CD4-positive, alpha-beta T cell treated with Interleukin-6 for 4 hours (primary cell): ENCODE results near the gene PLEKHA4.

ENCODE experiments used
- DNase-seq: peaks from one replicate; pipeline ENCODE4 v3.0.0-alpha.2; 2020; ENCODE audit warnings: mixed read lengths

PLEKHA4 gene

GRCh38 chr19:48819366-48819816, 49.0 kb downstream of the PLEKHA4 start:
- DNase-seq: no peak

GRCh38 chr19:48818234-48818820, 50.1 kb downstream of the PLEKHA4 start:
- no peak for DNase-seq

- no peak for DNase-seq
Measured at GRCh38 chr19:48817585-48818124, 50.8 kb downstream of the PLEKHA4 start.

GRCh38 chr19:48815870-48816501, 52.4 kb downstream of the PLEKHA4 start:
- no peak for DNase-seq

- no peak for DNase-seq
Measured at GRCh38 chr19:48814895-48815294, 53.5 kb downstream of the PLEKHA4 start.

- DNase-seq: no peak
Measured at GRCh38 chr19:48813123-48813913, 55.1 kb downstream of the PLEKHA4 start.

- DNase-seq: peak; percentile 76
Measured at GRCh38 chr19:48812094-48812929, 56.1 kb downstream of the PLEKHA4 start.

GRCh38 chr19:48810151-48810550, 58.3 kb downstream of the PLEKHA4 start:
- DNase-seq: no peak

GRCh38 chr19:48807590-48808308, 60.7 kb downstream of the PLEKHA4 start:
- DNase-seq: no peak

- DNase-seq: peak; percentile 42
Measured at GRCh38 chr19:48806818-48807589, 61.4 kb downstream of the PLEKHA4 start.

- no peak for DNase-seq
Measured at GRCh38 chr19:48806518-48806817, 61.9 kb downstream of the PLEKHA4 start.

- no peak for DNase-seq
Measured at GRCh38 chr19:48805452-48805851, 63.0 kb downstream of the PLEKHA4 start.

- no peak for DNase-seq
Measured at GRCh38 chr19:48804496-48804895, 63.9 kb downstream of the PLEKHA4 start.

- no peak for DNase-seq
Measured at GRCh38 chr19:48802623-48803022, 65.8 kb downstream of the PLEKHA4 start.

GRCh38 chr19:48799358-48800300, 68.8 kb downstream of the PLEKHA4 start:
- no peak for DNase-seq

GRCh38 chr19:48798937-48799336, 69.5 kb downstream of the PLEKHA4 start:
- no peak for DNase-seq

- DNase-seq: no peak
Measured at GRCh38 chr19:48797103-48797502, 71.3 kb downstream of the PLEKHA4 start.

- DNase-seq: no peak
Measured at GRCh38 chr19:48796298-48797083, 71.9 kb downstream of the PLEKHA4 start.

GRCh38 chr19:48795685-48796070, 72.7 kb downstream of the PLEKHA4 start:
- no peak for DNase-seq
